Measurements from ENCODE around the gene BMPER. TPM values are rescaled to one million over a fixed set of nuclear protein-coding genes. Genes with fewer than 3 reads are reported as not detected.

BMPER gene
- total and polyA plus RNA-seq, 8 donors = 7.4 to 47.7 (median 39.6) TPM

DNA sequence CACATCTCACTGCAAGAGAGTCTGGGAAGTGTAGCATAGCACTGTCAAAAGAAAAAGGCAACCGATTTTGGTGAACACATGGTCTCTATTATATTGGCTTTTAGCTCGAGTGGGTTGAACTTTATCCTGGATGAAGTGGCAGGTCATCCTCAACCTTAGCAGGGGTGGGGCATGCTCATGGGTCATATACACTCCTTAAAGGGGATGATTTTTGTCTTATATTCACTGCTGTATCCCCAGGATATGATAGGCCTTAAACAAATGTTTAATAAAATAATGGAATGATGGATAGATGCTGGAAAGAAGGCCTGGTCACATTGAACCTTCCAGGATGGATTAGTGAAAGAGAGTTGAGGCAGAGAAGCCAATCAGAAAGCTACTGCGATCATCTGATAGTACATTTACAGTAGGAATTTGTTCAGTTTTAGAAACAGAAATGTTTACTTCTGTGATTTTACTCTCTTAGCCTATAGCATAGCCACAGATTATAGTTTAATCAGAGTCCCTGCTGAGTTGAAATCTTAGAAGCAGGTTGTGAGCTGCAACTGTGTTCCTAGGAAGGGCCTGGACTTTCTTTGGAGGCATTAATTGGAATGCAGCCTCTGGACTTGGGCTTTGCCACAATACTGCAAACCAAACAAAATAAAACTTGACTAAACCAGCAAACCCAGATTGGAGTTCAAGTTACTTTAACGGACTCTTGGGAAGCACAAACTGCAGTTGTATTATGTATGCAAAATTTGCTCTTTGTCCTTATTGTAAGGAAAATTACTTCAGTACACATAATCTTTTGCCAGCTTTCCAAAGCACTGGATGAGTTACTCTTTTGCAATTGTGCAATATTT is 138.3 kb downstream of the BMPER start:
- ATAC-seq (no peak), DNase-seq (no peak)
- no peak overlapping the region for H3K4me3 ChIP-seq
- H3K27ac ChIP-seq = no peak overlapping the region
- peaks cover 0 to under 1% of the 10 kb centered on the region in 2 donors for H3K4me1 ChIP-seq
- TF ChIP-seq, protein P1, sequence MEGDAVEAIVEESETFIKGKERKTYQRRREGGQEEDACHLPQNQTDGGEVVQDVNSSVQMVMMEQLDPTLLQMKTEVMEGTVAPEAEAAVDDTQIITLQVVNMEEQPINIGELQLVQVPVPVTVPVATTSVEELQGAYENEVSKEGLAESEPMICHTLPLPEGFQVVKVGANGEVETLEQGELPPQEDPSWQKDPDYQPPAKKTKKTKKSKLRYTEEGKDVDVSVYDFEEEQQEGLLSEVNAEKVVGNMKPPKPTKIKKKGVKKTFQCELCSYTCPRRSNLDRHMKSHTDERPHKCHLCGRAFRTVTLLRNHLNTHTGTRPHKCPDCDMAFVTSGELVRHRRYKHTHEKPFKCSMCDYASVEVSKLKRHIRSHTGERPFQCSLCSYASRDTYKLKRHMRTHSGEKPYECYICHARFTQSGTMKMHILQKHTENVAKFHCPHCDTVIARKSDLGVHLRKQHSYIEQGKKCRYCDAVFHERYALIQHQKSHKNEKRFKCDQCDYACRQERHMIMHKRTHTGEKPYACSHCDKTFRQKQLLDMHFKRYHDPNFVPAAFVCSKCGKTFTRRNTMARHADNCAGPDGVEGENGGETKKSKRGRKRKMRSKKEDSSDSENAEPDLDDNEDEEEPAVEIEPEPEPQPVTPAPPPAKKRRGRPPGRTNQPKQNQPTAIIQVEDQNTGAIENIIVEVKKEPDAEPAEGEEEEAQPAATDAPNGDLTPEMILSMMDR (IDR thresholded peaks at IDR 0.05) = no peak
- no peaks in the 10 kb centered on the region for H3K9me3 ChIP-seq
- intact Hi-C loops (cut with DNase I) = no loop called here
- no peaks in the 10 kb centered on the region for H3K36me3 ChIP-seq
- no peaks in the 10 kb centered on the region for H3K27me3 ChIP-seq

DNA sequence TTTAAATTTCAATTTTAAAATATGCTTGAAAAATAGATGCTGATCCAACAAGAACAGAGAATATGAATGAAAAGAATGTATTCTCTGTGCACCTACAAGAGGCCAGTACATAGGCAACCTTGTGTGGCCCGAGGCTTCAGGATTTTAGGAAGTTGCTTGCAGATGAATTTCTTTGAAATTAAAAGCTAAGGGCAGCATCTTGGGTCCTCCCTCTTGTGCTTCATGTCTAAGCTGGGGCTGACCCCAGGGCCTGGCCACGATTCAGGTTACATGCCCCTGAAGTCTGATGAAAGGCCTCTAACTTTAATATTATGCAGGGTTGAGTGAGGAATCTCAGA is 138.9 kb downstream of the BMPER start:
- H3K27me3 ChIP-seq = no peaks in the 10 kb centered on the region

DNA sequence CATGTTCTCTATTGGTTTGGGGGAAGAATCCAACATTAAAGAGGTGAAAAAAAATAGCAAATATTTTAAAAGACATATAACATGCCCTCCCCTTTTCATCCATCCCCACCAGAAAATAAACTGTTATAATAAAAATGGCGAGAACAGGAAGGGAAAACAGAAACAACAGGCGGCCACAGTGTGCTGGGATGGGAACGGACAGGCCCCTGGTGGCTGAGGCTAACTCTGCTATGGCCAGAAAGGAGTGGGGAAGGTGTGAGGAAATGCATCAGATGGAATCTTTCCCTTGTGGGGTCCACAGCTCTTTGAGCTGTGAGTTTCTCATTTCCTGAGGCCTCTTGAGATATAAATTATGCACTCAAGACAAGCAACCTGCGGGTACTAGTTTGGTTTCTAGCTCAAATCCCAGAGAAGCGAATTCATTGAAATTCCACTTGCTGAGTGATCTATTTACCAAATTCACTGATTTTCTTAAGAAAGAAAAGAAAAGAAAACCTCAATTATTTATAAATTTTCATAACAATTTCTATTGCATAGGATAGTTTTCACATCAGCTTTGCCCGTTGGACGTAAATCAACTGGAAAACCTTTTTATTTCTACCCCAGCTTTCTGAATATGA is 139.5 kb downstream of the BMPER start:
- Histone ChIP-seq H3K27me3 (no peaks in the 10 kb centered on the region), H3K27ac (no peak overlapping the region), H3K9me3 (no peaks in the 10 kb centered on the region), H3K4me1 (no peaks in the 10 kb centered on the region), H3K36me3 (no peaks in the 10 kb centered on the region), H3K4me3 (no peak overlapping the region)
- no peak for ATAC-seq
- DNase-seq = no peak
- TF ChIP-seq, protein P1 (IDR thresholded peaks at IDR 0.05) = no peak
- intact Hi-C loops (cut with DNase I) = no loop called here

More for the DNA sequence above, 138.9 kb downstream of the BMPER start:
- ATAC-seq = no peak
- intact Hi-C loops (cut with DNase I) = no loop called here
- Histone ChIP-seq H3K9me3 (no peaks in the 10 kb centered on the region), H3K4me3 (no peak overlapping the region), H3K4me1 (no peaks in the 10 kb centered on the region), H3K27ac (no peak overlapping the region), H3K36me3 (no peaks in the 10 kb centered on the region)
- DNase-seq = no peak
- TF ChIP-seq, protein P1 (IDR thresholded peaks at IDR 0.05) = no peak

DNA sequence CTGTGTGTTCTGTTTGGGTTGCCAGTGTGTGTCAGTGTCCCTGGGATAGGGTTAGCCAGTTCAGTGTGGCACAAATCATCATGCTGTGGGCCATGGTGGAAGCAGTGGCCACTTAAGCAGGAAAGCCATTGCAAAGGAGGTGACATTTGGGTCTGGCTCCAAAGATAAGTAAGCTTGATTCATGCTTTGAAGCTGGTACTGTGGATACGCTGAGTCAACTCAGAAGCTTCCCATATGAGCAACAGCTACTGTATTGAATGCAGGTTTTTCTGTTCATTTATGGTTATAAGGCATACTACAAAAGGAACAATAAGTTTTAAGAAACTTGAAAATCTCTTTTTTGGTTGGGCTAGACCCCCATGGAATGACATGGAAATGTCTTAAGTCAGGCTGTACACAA is 143.1 kb downstream of the BMPER start:
- intact Hi-C loops (cut with DNase I) = no loop called here
- no peak for DNase-seq
- no peak overlapping the region for H3K4me3 ChIP-seq
- H3K4me1 ChIP-seq = no peaks in the 10 kb centered on the region
- no peak for ATAC-seq
- no peaks in the 10 kb centered on the region for H3K27me3 ChIP-seq
- no peak overlapping the region for H3K27ac ChIP-seq
- no peaks in the 10 kb centered on the region for H3K9me3 ChIP-seq
- TF ChIP-seq, protein P1 (IDR thresholded peaks at IDR 0.05) = no peak
- H3K36me3 ChIP-seq = no peaks in the 10 kb centered on the region

DNA sequence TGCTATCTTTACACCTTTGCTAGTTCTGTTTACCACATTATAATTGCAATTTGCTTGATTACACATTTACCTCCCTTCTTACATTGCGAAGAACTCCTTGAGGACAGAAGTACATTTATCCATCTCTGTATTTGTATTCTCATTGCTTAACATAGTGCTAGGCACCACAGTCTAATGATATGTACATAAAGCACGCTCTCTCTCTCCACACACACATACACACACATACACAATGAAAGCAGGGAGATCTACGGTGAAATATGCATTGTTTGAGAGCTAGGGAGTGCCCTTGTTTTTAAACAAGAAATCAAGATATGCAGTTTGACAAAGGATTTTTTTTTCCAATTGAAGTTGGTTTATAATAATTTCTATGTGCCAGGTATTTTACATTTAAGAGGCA is 148.7 kb downstream of the BMPER start:
- Histone ChIP-seq H3K9me3 (no peaks in the 10 kb centered on the region), H3K4me1 (no peaks in the 10 kb centered on the region), H3K4me3 (no peak overlapping the region), H3K36me3 (no peaks in the 10 kb centered on the region), H3K27ac (no peak overlapping the region), H3K27me3 (no peaks in the 10 kb centered on the region)
- DNase-seq (no peak), ATAC-seq (no peak)
- TF ChIP-seq, protein P1 (IDR thresholded peaks at IDR 0.05) = no peak
- intact Hi-C loops (cut with DNase I) = no loop called here

Measured in left lung (tissue), 10 donors.